ENCODE measurements around the gene MYO1B. TPM values are rescaled to one million over a fixed set of nuclear protein-coding genes. Genes with fewer than 3 reads are reported as not detected.

MYO1B gene
- total RNA-seq, 1 donor from 2014 or later: 131 TPM

GRCh38 chr2:191467113-191467512, 221.9 kb downstream of the MYO1B start:
- DNase-seq: no peak

DNA sequence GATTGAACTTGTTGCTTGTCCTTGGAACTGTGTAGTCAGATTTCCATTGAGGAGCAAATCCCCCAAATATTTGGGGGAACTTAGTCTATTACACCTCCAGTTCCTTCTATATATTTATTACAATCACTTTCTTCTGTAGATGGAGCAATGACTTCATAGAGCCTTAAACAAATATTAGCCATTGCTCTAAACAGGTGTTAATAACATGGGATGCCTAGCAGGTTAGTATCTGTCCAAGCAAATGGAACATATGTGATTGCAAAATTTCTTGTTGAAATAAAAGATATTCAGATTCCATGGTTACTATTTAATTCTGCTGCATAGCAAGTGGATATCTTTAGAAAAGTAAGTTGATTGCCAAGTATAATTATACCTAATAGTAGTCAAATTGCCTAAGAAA, 225.1 kb downstream of the MYO1B start:
- DNase-seq: no peak

DNA sequence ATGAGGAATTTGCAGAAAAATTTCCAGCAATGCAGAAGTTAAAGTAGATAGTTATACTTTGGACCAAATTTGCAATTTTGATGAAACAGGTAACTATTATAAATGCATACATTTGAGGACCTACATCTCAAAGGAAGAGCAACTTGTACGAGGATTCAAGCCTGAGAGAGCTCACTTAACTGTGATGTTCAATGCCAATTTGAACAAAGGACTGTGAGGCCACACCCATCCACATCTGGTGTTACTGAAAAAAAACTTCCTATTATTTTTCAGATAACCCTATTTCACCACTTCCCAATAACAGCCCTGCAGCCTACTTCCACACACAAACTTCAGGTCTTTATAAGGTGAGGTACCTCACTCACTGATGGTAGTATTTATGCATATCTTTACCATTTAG, 229.3 kb downstream of the MYO1B start:
- no peak for DNase-seq

Other genes starting within 250 kb of the MYO1B start
- gene STAT1, start 231.2 kb upstream of the MYO1B start, total RNA-seq: 68.6 and 120 TPM in 2 replicates
- gene STAT4, start 94.4 kb upstream of the MYO1B start, total RNA-seq: 0.51 and 1.6 TPM in 2 replicates

Measured in dermis blood vessel endothelial cell (primary cell).